CD14-positive monocyte (primary cell): ENCODE measurements around the gene SLC6A7. TPM values are rescaled to one million over a fixed set of nuclear protein-coding genes. Genes with fewer than 3 reads are reported as not detected.

Source experiments
- DNase-seq, 3 donors: peaks; one replicate each; pipeline ENCODE4 v3.0.0-alpha.2; 2011 to 2022
- H2AFZ ChIP-seq: 2 replicates; pipeline ENCODE4 v1.6.0; 2012; ENCODE audit warnings: mild to moderate bottlenecking, low read depth, low read length, inconsistent platforms; ENCODE audit not compliant: insufficient read depth, poor library complexity, severe bottlenecking
- H3K27ac ChIP-seq, 2 donors: 1 replicate in 1 of 2; 2 replicates in 1 of 2; pipeline ENCODE4 v1.5.1; 2012 to 2013; ENCODE audit warnings: low read length in 2 of 2, control low read depth in 1 of 2, inconsistent platforms in 1 of 2, low read depth in 1 of 2, mild to moderate bottlenecking in 1 of 2
- H3K27me3 ChIP-seq, 2 donors: one replicate each; pipeline versions ENCODE4 v1.6.0 to v1.6.1; 2011 to 2013; ENCODE audit warnings: low read length in 2 of 2; ENCODE audit not compliant: control insufficient read depth in 2 of 2, insufficient read depth in 2 of 2
- H3K36me3 ChIP-seq, 2 donors: replicated peaks in 1 of 2; 1 replicate in 1 of 2; 2 replicates in 1 of 2; pipeline versions ENCODE4 v1.5.1 to v1.6.1; 2012 to 2013; ENCODE audit warnings: low read length in 2 of 2, control low read depth in 1 of 2, inconsistent platforms in 1 of 2, mild to moderate bottlenecking in 1 of 2; ENCODE audit not compliant: insufficient read depth in 2 of 2, control insufficient read depth in 1 of 2
- H3K4me1 ChIP-seq, 2 donors: 1 replicate in 1 of 2; 2 replicates in 1 of 2; pipeline versions ENCODE4 v1.5.1 to v1.6.1; 2012 to 2013; ENCODE audit warnings: low read length in 2 of 2, control low read depth in 1 of 2, inconsistent platforms in 1 of 2, mild to moderate bottlenecking in 1 of 2, moderate library complexity in 1 of 2; ENCODE audit not compliant: insufficient read depth in 2 of 2, control insufficient read depth in 1 of 2
- H3K4me2 ChIP-seq: replicated peaks from 2 replicates; pipeline ENCODE3; 2012; ENCODE audit warnings: low read length, moderate library complexity, mild to moderate bottlenecking; ENCODE audit not compliant: poor library complexity, severe bottlenecking; ENCODE audit errors: extremely low read depth
- H3K4me3 ChIP-seq, 3 experiments: fragments of 200-600 bp in 1 of 3; sonication (generic) in 1 of 3; replicated peaks in 1 of 3; 1 replicate in 2 of 3; 2 replicates in 1 of 3; pipeline ENCODE4 v1.5.1; 2011 to 2013; ENCODE audit warnings: low read length in 3 of 3, mild to moderate bottlenecking in 3 of 3, control low read depth in 2 of 3, low read depth in 2 of 3, inconsistent platforms in 1 of 3, moderate library complexity in 1 of 3
- H3K79me2 ChIP-seq: 2 replicates; pipeline ENCODE4 v1.6.0; 2012; ENCODE audit warnings: mild to moderate bottlenecking, control low read depth, inconsistent platforms, low read length, moderate library complexity; ENCODE audit not compliant: insufficient read depth
- H3K9ac ChIP-seq: 2 replicates; pipeline ENCODE4 v1.6.0; 2017; ENCODE audit warnings: low read length, mild to moderate bottlenecking; ENCODE audit not compliant: insufficient read depth, poor library complexity, severe bottlenecking
- H3K9me3 ChIP-seq, 2 donors: replicated peaks in 1 of 2; 1 replicate in 1 of 2; 2 replicates in 1 of 2; pipeline versions ENCODE4 v1.5.1 to v1.6.1; 2012 to 2013; ENCODE audit warnings: low read length in 2 of 2, control low read depth in 1 of 2; ENCODE audit not compliant: control insufficient read depth in 1 of 2, insufficient read depth in 1 of 2
- H4K20me1 ChIP-seq: 2 replicates; pipeline ENCODE4 v1.6.0; 2012; ENCODE audit warnings: mild to moderate bottlenecking, low read length, control low read depth, moderate library complexity; ENCODE audit not compliant: insufficient read depth
- H3K27ac Mint-ChIP-seq, 7 donors: one replicate each; pipeline ENCODE4 v1.8.0; 2020; ENCODE audit warnings: mild to moderate bottlenecking in 7 of 7, mixed read lengths in 7 of 7, moderate library complexity in 6 of 7, inconsistent platforms in 2 of 7
- H3K27me3 Mint-ChIP-seq, 3 donors: one replicate each; pipeline ENCODE4 v1.8.0; 2021 to 2022; ENCODE audit warnings: low read depth in 3 of 3, mild to moderate bottlenecking in 3 of 3, mixed read lengths in 3 of 3, moderate library complexity in 3 of 3, inconsistent platforms in 1 of 3
- H3K36me3 Mint-ChIP-seq, 2 donors: one replicate each; pipeline ENCODE4 v1.8.0; 2020; ENCODE audit warnings: mixed read lengths in 2 of 2, inconsistent platforms in 1 of 2, mild to moderate bottlenecking in 1 of 2
- H3K4me1 Mint-ChIP-seq: one replicate; pipeline ENCODE4 v1.8.0; 2020; ENCODE audit warnings: mild to moderate bottlenecking, mixed read lengths
- H3K4me3 Mint-ChIP-seq, 2 donors: one replicate each; pipeline ENCODE4 v1.8.0; 2020; ENCODE audit warnings: mild to moderate bottlenecking in 2 of 2, mixed read lengths in 2 of 2, moderate library complexity in 1 of 2
- H3K9me3 Mint-ChIP-seq, 7 donors: one replicate each; pipeline ENCODE4 v1.8.0; 2020 to 2022; ENCODE audit warnings: mixed read lengths in 7 of 7, mild to moderate bottlenecking in 6 of 7, moderate library complexity in 6 of 7, inconsistent platforms in 2 of 7
- CTCF ChIP-seq: fragments of 200-600 bp; IDR thresholded peaks from one replicate; pipeline ENCODE4 v1.8.0; 2022; ENCODE audit warnings: antibody characterized with exemption, mild to moderate bottlenecking
- WGBS: methylation state at CpG from one replicate; pipeline ENCODE4 v1.1.5; 2013; ENCODE audit warnings: missing lambda C conversion rate; ENCODE audit not compliant: insufficient coverage; 5-methylcytosine and 5-hydroxymethylcytosine counted together
- intact Hi-C, 2 donors: fragments of 100-400 bp; cut with micrococcal nuclease; formaldehyde crosslinking; loops; one replicate each; pipeline versions ENCODE4 v1.15.0 to v1.15.1; 2023
- polyA plus RNA-seq, 3 donors: library from polyadenylated mRNA; depleted of rRNA in 1 of 3; unstranded in 2 of 3; stranded (reverse) in 1 of 3; fragments of 300-500 nt in 2 of 3; fragments of >200 nt in 1 of 3; fragmentation: Illumina TruSeq in 2 of 3; gene quantifications; 1 replicate in 2 of 3; 2 replicates in 1 of 3; pipeline ENCODE4 v1.2.3, GENCODE V29; 2012 to 2021

Gene SLC6A7
- polyA plus RNA-seq, 3 donors: 0.07 TPM; not detected in 2

GRCh38 chr5:150147670-150148069, 42.2 kb upstream of the SLC6A7 start:
- Histone ChIP-seq H3K27me3 (no peaks in the 10 kb centered on the region), H3K9ac (no peak overlapping the region), H3K9me3 (no peaks in the 10 kb centered on the region), H3K4me3 (no peak overlapping the region), H3K4me1 (peaks cover 33 to 35% of the 10 kb centered on the region in 2 donors), H3K27ac (no peak overlapping the region), H4K20me1 (no peaks in the 10 kb centered on the region), H3K4me2 (no peak overlapping the region), H2AFZ (no peak overlapping the region), H3K79me2 (no peaks in the 10 kb centered on the region), H3K36me3 (no peaks in the 10 kb centered on the region)
- 90% methylated on average over 2 of the region's 7 CpGs for WGBS
- no peak for TF ChIP-seq CTCF
- H3K27ac Mint-ChIP-seq: peak overlapping the region in 1 of 7 donors; percentile 45
- intact Hi-C loops: no loop called here
- H3K36me3 Mint-ChIP-seq: peaks cover 0 to 2% of the 10 kb centered on the region in 2 donors
- H3K4me1 Mint-ChIP-seq: peaks cover 30% of the 10 kb centered on the region
- no peak for DNase-seq
- peaks cover 1 to 9% (median 2%) of the 10 kb centered on the region in 3 donors for H3K27me3 Mint-ChIP-seq
- H3K4me3 Mint-ChIP-seq: no peak overlapping the region
- no peaks in the 10 kb centered on the region for H3K9me3 Mint-ChIP-seq

GRCh38 chr5:150148117-150148927, 41.5 kb upstream of the SLC6A7 start:
- no peak overlapping the region for H3K4me3 ChIP-seq
- no peak overlapping the region for H2AFZ ChIP-seq
- H3K36me3 Mint-ChIP-seq: peaks cover 0 to 2% of the 10 kb centered on the region in 2 donors
- no peak overlapping the region for H3K27ac Mint-ChIP-seq
- H3K9me3 ChIP-seq: no peaks in the 10 kb centered on the region
- no peaks in the 10 kb centered on the region for H4K20me1 ChIP-seq
- H3K27me3 ChIP-seq: no peaks in the 10 kb centered on the region
- TF ChIP-seq CTCF: no peak
- H3K27ac ChIP-seq: no peak overlapping the region
- intact Hi-C loops: no loop called here
- peaks cover 24% of the 10 kb centered on the region for H3K4me1 Mint-ChIP-seq
- H3K36me3 ChIP-seq: no peaks in the 10 kb centered on the region
- no peak overlapping the region for H3K9ac ChIP-seq
- no peak overlapping the region for H3K4me3 Mint-ChIP-seq
- no peak for DNase-seq
- no peak overlapping the region for H3K4me2 ChIP-seq
- peaks cover 27 to 29% of the 10 kb centered on the region in 2 donors for H3K4me1 ChIP-seq
- H3K79me2 ChIP-seq: no peaks in the 10 kb centered on the region
- peaks cover 1 to 9% (median 2%) of the 10 kb centered on the region in 3 donors for H3K27me3 Mint-ChIP-seq
- WGBS: 96% methylated on average over 7 of the region's 11 CpGs
- H3K9me3 Mint-ChIP-seq: no peaks in the 10 kb centered on the region
